Adipose tissue (tissue), 3 donors: ENCODE data around the gene TGFBR2. TPM values are rescaled to one million over a fixed set of nuclear protein-coding genes. Genes with fewer than 3 reads are reported as not detected.

Experiments
- H3K27ac ChIP-seq: one replicate; pipeline ENCODE4 v1.5.1; 2013; ENCODE audit warnings: low read depth, low read length
- WGBS, 3 donors: extraction: QIAGEN DNeasy Blood & Tissue Kit; methylation state at CpG; one replicate each; pipeline ENCODE4 v1.1.7; 2013; 5-methylcytosine and 5-hydroxymethylcytosine counted together
- polyA plus RNA-seq, 3 donors: library from polyadenylated mRNA; stranded (reverse); fragments of 200-250 nt; gene quantifications; one replicate each; pipeline ENCODE4 v1.2.3, GENCODE V29; 2013
- donor health status: healthy with polysubstance abuse.
- donor health status: Bipolar disorder and iron deficiency.
- donor health status: healthy.

The TGFBR2 gene
- polyA plus RNA-seq, 3 donors = 47.6 to 197 (median 125) TPM

GRCh38 chr3:30677347-30677685, 70.9 kb downstream of the TGFBR2 start:
- WGBS, 3 donors = 82 to 85% (median 85%) methylated on average over 8 of the region's 8 CpGs
- no peak overlapping the region for H3K27ac ChIP-seq

DNA sequence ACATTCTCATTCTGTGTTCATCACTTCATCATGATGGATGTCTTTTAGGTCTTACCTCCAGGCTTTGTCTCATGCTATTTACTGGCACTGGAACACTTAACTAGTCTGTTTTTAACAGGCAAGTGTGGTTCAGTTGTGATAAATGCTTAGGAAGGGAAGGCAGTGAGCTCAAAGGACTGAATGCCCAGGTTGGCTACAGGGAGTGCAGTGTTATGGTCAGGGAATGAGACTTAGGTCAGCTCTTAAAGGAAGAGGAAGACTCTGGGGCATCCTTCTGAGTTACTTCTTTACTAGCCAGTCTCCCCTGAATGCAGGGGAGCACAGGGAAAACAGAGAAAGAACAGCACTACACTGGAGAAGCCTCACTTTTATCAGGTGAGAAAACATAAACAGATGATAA, 72.6 kb downstream of the TGFBR2 start:
- no peak overlapping the region for H3K27ac ChIP-seq

GRCh38 chr3:30680789-30681648, 74.6 kb downstream of the TGFBR2 start:
- WGBS, 3 donors = 57 to 72% (median 68%) methylated on average over 18 of the region's 18 CpGs
- H3K27ac ChIP-seq = no peak overlapping the region

GRCh38 chr3:30681649-30682211, 75.3 kb downstream of the TGFBR2 start:
- no peak overlapping the region for H3K27ac ChIP-seq
- WGBS, 3 donors = 32 to 77% (median 37%) methylated on average over 6 of the region's 6 CpGs

GRCh38 chr3:30682434-30683155, 76.2 kb downstream of the TGFBR2 start:
- H3K27ac ChIP-seq = no peak overlapping the region
- 44 to 80% (median 68%) methylated on average over 1 of the region's 1 CpG for WGBS, 3 donors

DNA sequence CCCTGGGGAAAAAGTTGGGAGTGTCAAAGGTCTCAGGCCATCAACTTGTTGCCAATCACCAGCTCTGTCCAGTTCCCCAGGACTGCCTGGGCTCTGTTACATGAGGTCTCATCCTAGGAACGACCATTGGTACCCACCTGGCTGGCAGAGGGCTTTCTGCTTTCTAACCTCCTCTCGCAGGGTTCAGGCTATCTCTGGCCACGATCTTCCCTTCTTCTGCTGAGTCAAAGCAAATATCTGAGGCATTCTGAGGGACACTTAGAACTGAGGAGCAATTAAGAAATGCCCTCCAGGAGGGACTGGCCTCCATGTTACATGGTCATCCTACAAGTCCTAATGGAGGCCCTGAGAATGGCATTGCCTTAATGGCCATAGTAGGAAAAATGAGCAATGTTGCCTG, 77.4 kb downstream of the TGFBR2 start:
- H3K27ac ChIP-seq = no peak overlapping the region
- 84 to 87% (median 85%) methylated on average over 3 of the region's 3 CpGs for WGBS, 3 donors

GRCh38 chr3:30684356-30684755, 78.0 kb downstream of the TGFBR2 start:
- WGBS, 3 donors = 46 to 73% (median 47%) methylated on average over 3 of the region's 3 CpGs
- no peak overlapping the region for H3K27ac ChIP-seq

DNA sequence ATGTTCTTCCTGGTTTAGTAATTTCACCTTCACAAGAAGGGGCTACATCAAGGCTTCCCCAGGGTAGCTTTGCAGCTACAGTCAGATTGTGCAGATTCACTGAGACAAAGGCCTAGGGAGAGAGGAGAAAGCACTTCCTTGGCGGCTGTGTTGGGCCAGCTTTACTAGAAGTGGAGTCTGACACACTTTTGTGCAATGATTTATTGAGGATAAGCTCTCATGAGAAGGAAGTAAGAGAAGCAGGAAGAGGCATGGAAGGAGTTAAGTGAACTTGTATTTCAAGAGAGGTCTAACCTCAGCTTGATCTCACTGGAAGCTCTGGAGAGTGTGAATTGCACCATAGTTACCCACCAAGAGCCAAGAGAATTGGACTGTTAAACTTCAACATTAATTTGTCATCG, 78.9 kb downstream of the TGFBR2 start:
- peak overlapping the region; percentile 9 for H3K27ac ChIP-seq
- WGBS, 3 donors = 59 to 88% (median 72%) methylated on average over 2 of the region's 2 CpGs

GRCh38 chr3:30686176-30686575, 79.8 kb downstream of the TGFBR2 start:
- H3K27ac ChIP-seq = no peak overlapping the region
- WGBS, 3 donors = 82 to 92% (median 87%) methylated on average over 2 of the region's 2 CpGs

DNA sequence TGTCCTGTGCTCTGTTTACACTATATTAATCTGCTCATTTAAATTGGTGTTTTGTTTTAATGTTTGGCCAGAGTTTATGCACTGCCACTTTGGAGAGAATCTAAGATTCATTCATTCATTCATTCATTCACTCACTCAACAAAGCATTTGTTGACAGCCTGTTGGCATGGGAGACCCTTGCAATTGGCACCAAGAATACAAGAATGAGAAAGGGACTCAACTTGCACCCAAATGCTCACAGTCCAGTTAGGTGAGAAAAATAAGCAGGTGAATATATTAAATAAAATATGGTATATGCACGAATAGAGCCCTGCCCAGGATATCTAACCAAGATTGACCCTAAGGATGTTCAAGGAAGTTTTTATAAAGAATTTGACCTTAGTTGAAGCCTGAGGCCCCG, 80.4 kb downstream of the TGFBR2 start:
- WGBS, 3 donors = 44 to 88% (median 69%) methylated on average over 2 of the region's 2 CpGs
- no peak overlapping the region for H3K27ac ChIP-seq

- WGBS, 3 donors = 82 to 90% (median 89%) methylated on average over 8 of the region's 8 CpGs
- H3K27ac ChIP-seq = no peak overlapping the region
Observed at GRCh38 chr3:30687930-30688570, 81.6 kb downstream of the TGFBR2 start.

DNA sequence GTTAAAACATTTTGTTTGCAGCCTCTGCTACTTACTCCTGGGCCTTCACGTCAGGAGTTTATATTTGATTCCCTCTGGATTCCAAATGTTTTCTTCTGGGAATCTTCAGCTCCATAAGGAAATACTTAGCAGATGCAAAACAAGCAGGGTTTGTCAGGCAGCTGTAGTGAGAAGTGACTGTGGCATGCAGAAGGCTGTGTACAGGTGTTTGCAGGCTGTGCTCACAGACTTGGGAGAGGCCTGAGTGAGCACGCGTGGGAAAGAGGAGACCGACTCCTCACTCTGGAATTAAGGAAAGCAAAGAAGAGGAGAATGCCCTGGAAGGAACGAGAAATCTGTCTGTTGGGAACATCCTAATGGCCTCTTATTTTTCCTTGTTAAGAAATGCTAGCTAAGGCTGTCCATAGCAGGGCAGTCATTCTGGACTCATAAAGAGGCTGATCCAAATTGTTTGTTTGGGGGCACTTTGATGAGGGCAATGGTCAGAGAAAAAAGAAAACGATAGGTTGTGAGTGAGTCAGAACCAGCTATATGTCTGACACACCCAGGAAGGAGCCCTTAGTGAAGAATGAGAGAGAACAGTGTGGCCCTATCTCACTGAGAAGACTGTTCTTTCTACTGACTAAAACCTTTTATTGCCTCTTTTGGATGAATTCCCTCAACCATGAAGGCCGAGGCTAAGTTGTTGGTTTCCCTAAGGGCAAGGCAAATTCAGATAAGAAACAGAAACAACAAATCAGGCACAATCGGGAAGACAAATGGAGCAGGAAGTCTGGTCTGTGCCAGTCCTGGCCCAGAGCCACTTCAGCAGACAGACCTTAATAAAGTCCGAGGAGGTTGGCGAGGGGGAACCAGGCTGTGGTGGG, 82.6 kb downstream of the TGFBR2 start:
- WGBS, 3 donors = 37 to 45% (median 45%) methylated on average over 10 of the region's 10 CpGs
- peak overlapping the region; percentile 29 for H3K27ac ChIP-seq

DNA sequence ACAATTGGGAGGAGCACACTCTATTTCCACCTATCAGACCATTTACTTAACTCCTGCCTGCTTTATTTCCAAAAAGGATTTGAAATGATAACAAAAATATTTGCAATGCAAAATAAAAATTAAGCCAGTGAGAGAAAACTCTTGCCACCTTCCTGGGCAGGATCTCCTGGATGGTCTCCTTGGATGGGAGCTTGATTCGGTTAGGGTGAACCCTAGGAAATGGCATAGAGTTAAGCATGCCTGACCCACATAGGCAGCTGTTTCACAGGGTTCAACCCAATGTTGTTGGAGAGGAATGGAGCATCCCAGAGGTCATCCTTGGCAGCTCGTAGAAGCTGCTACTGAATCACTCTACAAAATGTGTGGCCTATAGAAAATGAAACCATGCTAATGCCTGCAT, 83.8 kb downstream of the TGFBR2 start:
- no peak overlapping the region for H3K27ac ChIP-seq
- WGBS, 3 donors = 77 to 82% (median 81%) methylated on average over 2 of the region's 2 CpGs

DNA sequence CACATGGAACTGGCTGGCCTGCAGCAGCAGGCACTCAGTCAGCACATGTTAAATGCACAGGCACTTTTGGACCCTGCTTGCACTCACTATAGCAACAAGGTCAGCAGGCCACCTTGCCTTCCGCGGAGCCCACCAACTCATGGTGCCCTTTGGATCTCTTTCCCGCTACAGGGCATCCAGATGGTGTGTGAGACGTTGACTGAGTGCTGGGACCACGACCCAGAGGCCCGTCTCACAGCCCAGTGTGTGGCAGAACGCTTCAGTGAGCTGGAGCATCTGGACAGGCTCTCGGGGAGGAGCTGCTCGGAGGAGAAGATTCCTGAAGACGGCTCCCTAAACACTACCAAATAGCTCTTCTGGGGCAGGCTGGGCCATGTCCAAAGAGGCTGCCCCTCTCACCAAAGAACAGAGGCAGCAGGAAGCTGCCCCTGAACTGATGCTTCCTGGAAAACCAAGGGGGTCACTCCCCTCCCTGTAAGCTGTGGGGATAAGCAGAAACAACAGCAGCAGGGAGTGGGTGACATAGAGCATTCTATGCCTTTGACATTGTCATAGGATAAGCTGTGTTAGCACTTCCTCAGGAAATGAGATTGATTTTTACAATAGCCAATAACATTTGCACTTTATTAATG, 85.0 kb downstream of the TGFBR2 start:
- 69 to 74% (median 70%) methylated on average over 10 of the region's 10 CpGs for WGBS, 3 donors
- no peak overlapping the region for H3K27ac ChIP-seq

- WGBS, 3 donors = 78 to 92% (median 89%) methylated on average over 1 of the region's 1 CpG
- no peak overlapping the region for H3K27ac ChIP-seq
Observed at GRCh38 chr3:30691944-30692343, 85.5 kb downstream of the TGFBR2 start.

- WGBS, 3 donors = 71 to 91% (median 80%) methylated on average over 3 of the region's 3 CpGs
- no peak overlapping the region for H3K27ac ChIP-seq
Observed at GRCh38 chr3:30692498-30693130, 86.2 kb downstream of the TGFBR2 start.

DNA sequence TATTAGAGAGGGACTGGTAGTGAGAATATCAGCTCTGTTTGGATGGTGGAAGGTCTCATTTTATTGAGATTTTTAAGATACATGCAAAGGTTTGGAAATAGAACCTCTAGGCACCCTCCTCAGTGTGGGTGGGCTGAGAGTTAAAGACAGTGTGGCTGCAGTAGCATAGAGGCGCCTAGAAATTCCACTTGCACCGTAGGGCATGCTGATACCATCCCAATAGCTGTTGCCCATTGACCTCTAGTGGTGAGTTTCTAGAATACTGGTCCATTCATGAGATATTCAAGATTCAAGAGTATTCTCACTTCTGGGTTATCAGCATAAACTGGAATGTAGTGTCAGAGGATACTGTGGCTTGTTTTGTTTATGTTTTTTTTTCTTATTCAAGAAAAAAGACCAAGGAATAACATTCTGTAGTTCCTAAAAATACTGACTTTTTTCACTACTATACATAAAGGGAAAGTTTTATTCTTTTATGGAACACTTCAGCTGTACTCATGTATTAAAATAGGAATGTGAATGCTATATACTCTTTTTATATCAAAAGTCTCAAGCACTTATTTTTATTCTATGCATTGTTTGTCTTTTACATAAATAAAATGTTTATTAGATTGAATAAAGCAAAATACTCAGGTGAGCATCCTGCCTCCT, 87.2 kb downstream of the TGFBR2 start:
- WGBS, 3 donors = 3 to 5% (median 4%) methylated on average over 2 of the region's 2 CpGs
- no peak overlapping the region for H3K27ac ChIP-seq
